Ectodermal cell (in vitro differentiated cells): ENCODE measurements around the gene TCF23.
A peak's percentile ranks its signal among the peaks of the same experiment; 100 is the strongest.
"Not testable (repeated sequence)": the region's sequence is repeated elsewhere in the genome, so short reads cannot be mapped to it uniquely, and the experiment has no call there.

Experiments
- H3K27ac ChIP-seq: 2 replicates; pipeline ENCODE4 v1.7.0; 2013; ENCODE audit warnings: mild to moderate bottlenecking, low read depth, low read length; ENCODE audit not compliant: insufficient read depth, poor library complexity, severe bottlenecking
- H3K27me3 ChIP-seq: 2 replicates; pipeline ENCODE4 v1.7.0; 2013; ENCODE audit warnings: mild to moderate bottlenecking, low read length; ENCODE audit not compliant: insufficient read depth, control insufficient read depth, poor library complexity, severe bottlenecking
- H3K36me3 ChIP-seq: one replicate; pipeline ENCODE4 v1.7.0; 2013; ENCODE audit warnings: low read length; ENCODE audit not compliant: control insufficient read depth, insufficient read depth
- H3K4me1 ChIP-seq: one replicate; pipeline ENCODE4 v1.7.0; 2013; ENCODE audit warnings: low read length; ENCODE audit not compliant: control insufficient read depth, insufficient read depth
- H3K4me3 ChIP-seq: 2 replicates; pipeline ENCODE4 v1.7.0; 2013; ENCODE audit warnings: low read depth, low read length, control low read depth; ENCODE audit not compliant: insufficient read depth
- H3K9me3 ChIP-seq: 2 replicates; pipeline ENCODE4 v1.7.0; 2013; ENCODE audit warnings: mild to moderate bottlenecking, low read length, moderate library complexity; ENCODE audit not compliant: control insufficient read depth
- WGBS, 2 experiments: methylation state at CpG; one replicate each; pipeline ENCODE4 v1.1.7; 2013; ENCODE audit warnings: missing lambda C conversion rate in 2 of 2; 5-methylcytosine and 5-hydroxymethylcytosine counted together

TCF23 gene

GRCh38 chr2:27117995-27118524, 30.7 kb upstream of the TCF23 start:
- 18 to 22% methylated on average over 14 of the region's 14 CpGs for WGBS, 2 experiments
- Histone ChIP-seq H3K27me3 (peaks cover 63% of the 10 kb centered on the region), H3K4me1 (peaks cover 10% of the 10 kb centered on the region), H3K27ac (no peak overlapping the region), H3K36me3 (no peaks in the 10 kb centered on the region), H3K9me3 (no peaks in the 10 kb centered on the region), H3K4me3 (peak overlapping the region; percentile 34)

DNA sequence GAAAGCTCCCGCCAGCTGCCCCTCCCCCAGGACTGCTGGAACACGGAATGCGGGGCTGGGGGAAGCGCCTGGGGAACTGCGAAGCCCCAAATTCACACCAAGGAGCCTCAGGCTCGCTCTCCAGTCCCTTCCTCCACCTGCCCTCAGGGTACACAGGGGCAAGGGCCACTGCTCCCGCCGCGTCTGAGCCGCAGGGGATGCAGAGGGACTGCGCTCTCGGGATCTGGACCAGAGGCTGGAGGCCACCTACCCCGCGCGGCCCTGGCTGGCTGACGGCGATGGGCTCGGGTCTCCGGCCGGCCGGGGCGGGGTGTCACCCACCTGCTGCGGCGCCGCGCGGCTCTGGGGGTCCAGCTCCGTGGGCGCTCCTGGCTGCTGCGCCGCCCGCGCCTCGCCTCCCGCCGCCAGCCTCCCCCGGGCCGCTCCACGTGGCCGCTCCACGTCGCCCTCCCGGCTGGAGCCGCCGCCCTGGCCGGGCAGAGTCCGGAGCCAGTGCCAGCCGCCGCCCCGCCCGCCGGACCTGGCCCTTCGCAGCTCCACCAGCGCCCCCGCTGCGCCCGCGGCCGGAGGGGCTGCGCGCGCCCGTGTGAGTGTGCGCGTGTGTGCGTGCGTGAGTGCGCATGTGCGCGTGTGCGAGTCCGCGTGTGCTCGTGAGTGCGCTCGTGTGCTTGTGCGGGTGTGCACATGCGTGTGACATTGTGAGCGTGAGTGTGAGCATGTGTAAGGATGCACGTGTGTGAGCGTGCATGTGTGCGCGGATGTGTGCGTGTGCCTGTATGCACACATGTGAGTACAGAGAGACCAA, 30.1 kb upstream of the TCF23 start, which contains the start of gene CGREF1:
Gene CGREF1, minus strand, starts transcription at position 604 of the 805 bp plus-strand sequence. CDS start 14,762 bp downstream, outside the sequence.
- Histone ChIP-seq H3K27me3 (peaks cover 68% of the 10 kb centered on the region), H3K36me3 (no peaks in the 10 kb centered on the region)
- 9 to 10% methylated on average over 84 of the region's 84 CpGs for WGBS, 2 experiments

DNA sequence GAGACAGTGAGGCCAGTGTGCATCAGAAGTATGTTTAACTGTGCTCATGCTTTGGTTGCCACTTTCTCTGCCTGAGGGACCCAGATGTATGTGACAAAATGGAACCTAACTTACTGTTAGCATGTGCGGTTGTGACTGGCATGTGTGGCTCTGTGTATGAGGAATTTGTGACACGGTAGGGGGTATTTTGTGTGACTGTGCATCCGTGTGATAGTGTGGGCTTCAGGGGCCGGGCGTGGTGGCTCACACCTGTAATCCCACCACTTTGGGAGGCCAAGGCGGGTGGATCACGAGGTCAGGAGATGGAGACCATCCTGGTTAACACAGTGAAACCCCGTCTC, 29.5 kb upstream of the TCF23 start:
- H3K4me1 ChIP-seq, result peaks cover 15% of the 10 kb centered on the region
- 83 to 88% methylated on average over 8 of the region's 8 CpGs for WGBS, 2 experiments
- H3K36me3 ChIP-seq, H3K9me3 ChIP-seq, H3K27ac ChIP-seq: not testable (repeated sequence)
- peaks cover 73% of the 10 kb centered on the region for H3K27me3 ChIP-seq
- H3K4me3 ChIP-seq, result peak overlapping the region; percentile 34

More for the DNA sequence above, 30.1 kb upstream of the TCF23 start, which contains the start of gene CGREF1:
- Histone ChIP-seq H3K4me1 (peaks cover 12% of the 10 kb centered on the region), H3K4me3 (peak within 1 kb of the TSS; percentile 34), H3K27ac (no peak within 1 kb of the TSS), H3K9me3 (no peaks in the 10 kb centered on the region)

DNA sequence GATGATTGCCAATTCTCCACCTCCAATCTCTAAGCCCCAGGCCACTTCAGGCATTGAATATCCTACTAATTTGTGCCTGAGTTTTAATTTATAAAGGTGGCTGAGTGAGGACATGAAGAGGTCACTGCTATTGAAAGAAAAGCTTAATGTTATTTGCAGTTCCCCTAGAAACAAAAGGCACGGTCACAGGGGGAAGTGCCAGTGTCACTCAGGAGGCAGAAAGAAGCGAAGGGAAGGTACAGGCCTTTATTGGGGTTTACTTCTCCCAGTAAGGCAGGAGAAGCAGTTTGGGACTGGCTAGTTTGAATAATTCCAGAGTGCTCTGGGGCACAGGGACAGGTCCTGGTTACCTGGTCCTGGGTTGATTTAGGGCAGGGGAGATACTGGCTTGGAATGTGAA, 26.9 kb upstream of the TCF23 start:
- peaks cover 15% of the 10 kb centered on the region for H3K4me1 ChIP-seq
- H3K9me3 ChIP-seq, result no peaks in the 10 kb centered on the region
- H3K27me3 ChIP-seq, result peaks cover 78% of the 10 kb centered on the region
- no peak overlapping the region for H3K4me3 ChIP-seq
- WGBS, 2 experiments, result 72 to 76% methylated on average over 2 of the region's 2 CpGs
- H3K27ac ChIP-seq, result no peak overlapping the region
- no peaks in the 10 kb centered on the region for H3K36me3 ChIP-seq

DNA sequence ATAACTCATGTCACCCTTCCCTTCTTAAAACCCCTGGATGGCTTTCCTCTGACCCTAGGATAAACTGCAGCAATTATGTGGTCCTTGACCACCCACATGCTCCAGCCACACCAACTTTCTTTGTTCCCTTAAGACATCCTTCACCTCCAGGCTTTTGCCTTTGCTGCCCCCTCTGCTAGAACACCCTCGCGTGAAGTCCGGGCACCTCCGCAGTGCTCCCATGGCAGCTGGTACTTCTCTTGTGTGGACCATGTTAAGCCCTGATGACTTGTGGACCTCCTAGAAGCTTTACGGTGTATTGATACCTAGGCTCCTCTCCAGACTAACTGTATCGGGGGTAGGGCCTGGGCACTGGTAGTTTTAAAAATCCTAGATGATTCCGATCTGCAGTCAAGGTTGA, 26.0 kb upstream of the TCF23 start:
- WGBS, 2 experiments, result 88 to 90% methylated on average over 7 of the region's 7 CpGs
- no peaks in the 10 kb centered on the region for H3K9me3 ChIP-seq
- H3K27ac ChIP-seq, result no peak overlapping the region
- no peak overlapping the region for H3K4me3 ChIP-seq
- peaks cover 14% of the 10 kb centered on the region for H3K4me1 ChIP-seq
- no peaks in the 10 kb centered on the region for H3K36me3 ChIP-seq
- peaks cover 69% of the 10 kb centered on the region for H3K27me3 ChIP-seq

- Histone ChIP-seq H3K4me1 (peaks cover 8% of the 10 kb centered on the region), H3K9me3 (no peaks in the 10 kb centered on the region), H3K27me3 (peaks cover 62% of the 10 kb centered on the region), H3K27ac (no peak within 1 kb of the TSS), H3K36me3 (no peaks in the 10 kb centered on the region), H3K4me3 (peak within 1 kb of the TSS; percentile 29)
- WGBS, 2 experiments, result 11 to 12% methylated on average over 47 of the region's 47 CpGs
These were observed 25.3 kb upstream of the TCF23 start, which contains the start of gene ABHD1 for GRCh38 chr2:27123302-27124150. TSS of gene ABHD1 (plus strand) at chr2:27123815. CDS start at chr2:27123949, 134 bp downstream.

GRCh38 chr2:27125104-27125503, 23.7 kb upstream of the TCF23 start:
- Histone ChIP-seq H3K4me1 (peaks cover 8% of the 10 kb centered on the region), H3K4me3 (no peak overlapping the region), H3K27me3 (peaks cover 46% of the 10 kb centered on the region), H3K36me3 (no peaks in the 10 kb centered on the region), H3K9me3 (no peaks in the 10 kb centered on the region), H3K27ac (no peak overlapping the region)
- WGBS, 2 experiments, result 86 to 90% methylated on average over 3 of the region's 3 CpGs

GRCh38 chr2:27126252-27126710, 22.5 kb upstream of the TCF23 start:
- Histone ChIP-seq H3K4me3 (no peak overlapping the region), H3K27me3 (peaks cover 34% of the 10 kb centered on the region), H3K9me3 (no peaks in the 10 kb centered on the region), H3K4me1 (peaks cover 8% of the 10 kb centered on the region), H3K27ac (no peak overlapping the region), H3K36me3 (no peaks in the 10 kb centered on the region)
- WGBS, 2 experiments, result 68 to 69% methylated on average over 5 of the region's 5 CpGs

GRCh38 chr2:27127883-27128667, 20.7 kb upstream of the TCF23 start:
- no peak overlapping the region for H3K4me3 ChIP-seq
- WGBS, 2 experiments, result 88 to 91% methylated on average over 9 of the region's 9 CpGs
- H3K27ac ChIP-seq, result no peak overlapping the region
- H3K27me3 ChIP-seq, result peaks cover 16% of the 10 kb centered on the region
- peaks cover 6% of the 10 kb centered on the region for H3K4me1 ChIP-seq
- H3K36me3 ChIP-seq, result peaks cover 12% of the 10 kb centered on the region
- H3K9me3 ChIP-seq, result no peaks in the 10 kb centered on the region
